Activated CD8-positive, alpha-beta memory T cell treated with anti-CD3 and anti-CD28 coated beads, Interleukin-2, amount 50 U/mL, for 24 hours (primary cell): ENCODE results near the gene MKNK1.

Experiments used
- DNase-seq: peaks from one replicate; pipeline ENCODE4 v3.0.0-alpha.2; 2020; ENCODE audit errors: extremely low read depth

The MKNK1 gene

DNA sequence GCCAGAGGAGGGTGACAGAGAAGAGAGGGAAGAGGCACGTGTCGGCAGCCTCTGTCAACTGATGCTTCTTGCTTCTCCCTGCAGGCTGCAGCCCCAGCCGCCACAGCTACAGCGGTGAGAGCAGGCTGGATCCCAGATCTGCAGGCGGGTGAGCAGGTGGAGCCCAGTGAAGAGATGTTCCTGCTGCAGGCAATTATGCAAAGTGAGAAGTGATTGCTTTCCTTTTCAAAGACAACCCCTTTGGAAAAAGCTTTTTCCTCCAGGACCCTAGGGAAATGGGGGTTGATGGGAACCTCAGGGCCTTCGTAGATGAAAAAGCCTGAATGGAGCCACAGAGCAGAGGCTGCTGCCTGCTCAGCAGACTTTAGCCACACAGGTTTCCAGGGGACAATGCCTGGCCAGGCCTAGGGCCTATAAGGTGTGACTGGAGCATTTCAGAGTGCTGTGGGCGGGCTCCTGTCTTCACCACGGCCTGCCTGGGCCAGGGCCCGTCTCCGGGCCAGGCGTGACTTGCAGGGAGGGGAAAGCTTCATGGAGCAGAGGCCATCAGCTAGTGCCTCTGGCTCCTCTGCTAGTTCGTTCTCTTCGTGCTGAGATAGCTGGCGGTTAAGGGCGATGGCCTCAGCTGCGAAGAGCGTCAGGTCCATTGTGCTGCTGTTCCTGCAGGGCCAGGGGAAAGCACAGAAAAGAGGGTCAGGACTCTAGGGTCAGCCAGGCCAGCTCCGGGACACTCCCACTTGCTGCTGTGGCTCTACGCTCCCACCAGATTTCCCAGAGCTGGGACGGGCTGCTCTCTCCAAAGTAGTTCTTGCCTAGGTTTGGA is 45.7 kb downstream of the MKNK1 start:
- DNase-seq, result no peak

DNA sequence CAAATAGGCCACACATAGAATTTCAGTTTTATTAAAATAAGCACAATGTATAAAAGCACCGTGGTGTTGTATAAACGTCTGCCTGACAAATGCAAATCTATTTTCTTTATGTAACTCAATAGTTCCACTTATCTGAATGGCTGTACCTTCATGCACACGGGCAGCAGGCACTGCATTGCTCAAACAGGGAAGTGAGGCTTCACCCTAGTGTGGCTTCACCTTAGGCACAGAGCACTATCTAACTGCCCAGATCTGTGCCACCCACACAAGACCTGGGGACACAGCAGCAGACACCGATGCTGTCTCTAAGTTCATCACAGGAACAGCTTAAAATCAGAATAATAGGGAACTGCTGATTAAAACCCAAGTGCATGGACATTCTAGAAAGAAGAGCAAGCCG is 46.7 kb downstream of the MKNK1 start:
- DNase-seq, result no peak

DNA sequence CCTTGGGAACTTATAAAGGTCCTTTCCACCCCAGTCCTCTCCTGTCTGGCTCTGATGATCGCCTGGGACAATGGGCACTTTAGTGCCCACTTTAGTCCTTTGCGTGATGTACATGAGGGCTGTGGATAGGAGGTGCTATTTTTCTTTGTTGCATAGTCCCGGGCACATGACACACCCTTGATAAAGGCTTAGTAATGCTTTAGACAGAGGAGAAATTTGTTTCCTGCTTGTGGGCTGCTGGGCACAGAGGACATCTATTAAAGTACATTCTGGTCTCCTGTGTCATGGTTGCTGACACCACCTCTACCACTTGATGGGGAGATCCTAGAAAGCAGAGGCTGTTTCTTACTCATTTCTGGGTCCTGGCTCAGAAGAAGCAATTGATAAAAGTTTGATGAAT is 47.2 kb downstream of the MKNK1 start:
- DNase-seq, result no peak

DNA sequence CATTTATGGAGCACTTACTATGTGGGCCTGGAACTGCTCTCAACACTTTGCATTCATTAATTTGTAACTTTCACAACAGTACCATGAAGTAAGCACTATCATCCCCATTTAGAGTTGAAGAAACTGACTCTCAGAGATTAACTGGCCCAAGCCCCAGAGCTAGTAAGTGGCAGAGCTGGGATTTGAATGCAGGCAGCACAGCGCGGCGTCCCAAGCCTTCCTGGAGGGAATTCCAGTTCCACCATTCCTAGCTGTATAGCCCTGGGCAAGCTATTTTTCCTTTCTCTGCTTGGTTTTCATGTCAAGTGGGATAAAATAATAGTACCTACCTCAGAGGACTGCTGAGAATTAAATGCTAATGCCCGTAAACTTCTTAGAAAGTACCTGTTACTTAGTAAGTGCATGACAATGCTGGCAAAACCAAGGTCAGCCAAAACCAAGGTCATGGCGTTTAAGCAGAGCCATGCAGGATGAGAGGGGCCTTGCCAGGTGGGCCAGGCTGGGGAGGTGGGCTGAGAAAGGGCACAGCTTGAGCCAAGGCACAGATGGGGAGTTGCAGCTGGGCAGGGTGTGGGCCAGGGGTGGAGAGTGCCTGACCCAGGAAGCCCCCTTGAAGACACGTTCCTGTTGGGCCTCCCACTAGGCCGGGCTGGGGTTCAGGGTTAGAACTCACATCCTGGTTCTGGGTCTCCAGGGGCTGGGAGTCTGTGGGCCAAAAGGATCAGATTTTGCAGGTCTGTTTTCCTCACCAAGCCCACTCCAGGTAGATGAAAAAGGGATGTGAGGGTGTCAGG is 48.0 kb downstream of the MKNK1 start:
- DNase-seq, result no peak

GRCh38 chr1:46554597-46555381 is 49.3 kb downstream of the MKNK1 start:
- DNase-seq, result no peak

DNA sequence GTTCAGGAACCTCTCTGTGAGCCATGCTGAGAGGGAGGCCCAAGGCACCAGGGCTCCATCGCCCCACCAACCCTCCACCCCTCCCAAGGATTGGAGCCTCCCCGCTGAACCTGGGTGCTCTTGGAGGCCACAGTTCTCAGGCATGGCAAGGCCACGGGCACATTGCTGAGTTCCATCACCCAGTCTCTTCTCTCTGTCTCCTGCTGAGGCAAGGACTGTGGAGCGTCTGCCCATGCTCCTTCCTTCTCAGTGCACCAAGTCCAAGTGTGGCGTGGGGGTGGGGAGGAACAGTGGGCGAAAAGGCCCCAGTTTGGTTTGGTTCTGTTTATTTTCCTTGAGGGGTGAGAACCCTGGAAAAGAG is 49.9 kb downstream of the MKNK1 start:
- no peak for DNase-seq

DNA sequence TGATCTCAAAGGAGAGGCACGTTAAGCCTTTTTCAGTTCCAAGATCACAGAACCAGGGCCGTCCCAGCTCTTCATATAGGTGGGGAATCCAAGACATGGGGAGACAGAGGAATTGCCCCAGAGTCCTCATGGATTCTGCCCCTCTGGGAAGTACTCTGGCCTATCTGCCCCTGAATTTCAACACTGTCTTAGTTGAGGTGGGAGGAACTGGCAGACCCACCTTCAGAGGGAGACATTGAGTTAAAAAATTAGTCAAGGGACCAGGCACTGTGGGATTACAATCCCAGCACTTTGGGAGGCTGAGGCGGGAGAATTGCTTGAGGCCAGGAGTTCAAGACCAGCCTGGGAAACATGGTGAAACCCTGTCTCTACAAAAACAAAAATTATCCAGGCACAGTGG is 50.6 kb downstream of the MKNK1 start:
- DNase-seq, result no peak

DNA sequence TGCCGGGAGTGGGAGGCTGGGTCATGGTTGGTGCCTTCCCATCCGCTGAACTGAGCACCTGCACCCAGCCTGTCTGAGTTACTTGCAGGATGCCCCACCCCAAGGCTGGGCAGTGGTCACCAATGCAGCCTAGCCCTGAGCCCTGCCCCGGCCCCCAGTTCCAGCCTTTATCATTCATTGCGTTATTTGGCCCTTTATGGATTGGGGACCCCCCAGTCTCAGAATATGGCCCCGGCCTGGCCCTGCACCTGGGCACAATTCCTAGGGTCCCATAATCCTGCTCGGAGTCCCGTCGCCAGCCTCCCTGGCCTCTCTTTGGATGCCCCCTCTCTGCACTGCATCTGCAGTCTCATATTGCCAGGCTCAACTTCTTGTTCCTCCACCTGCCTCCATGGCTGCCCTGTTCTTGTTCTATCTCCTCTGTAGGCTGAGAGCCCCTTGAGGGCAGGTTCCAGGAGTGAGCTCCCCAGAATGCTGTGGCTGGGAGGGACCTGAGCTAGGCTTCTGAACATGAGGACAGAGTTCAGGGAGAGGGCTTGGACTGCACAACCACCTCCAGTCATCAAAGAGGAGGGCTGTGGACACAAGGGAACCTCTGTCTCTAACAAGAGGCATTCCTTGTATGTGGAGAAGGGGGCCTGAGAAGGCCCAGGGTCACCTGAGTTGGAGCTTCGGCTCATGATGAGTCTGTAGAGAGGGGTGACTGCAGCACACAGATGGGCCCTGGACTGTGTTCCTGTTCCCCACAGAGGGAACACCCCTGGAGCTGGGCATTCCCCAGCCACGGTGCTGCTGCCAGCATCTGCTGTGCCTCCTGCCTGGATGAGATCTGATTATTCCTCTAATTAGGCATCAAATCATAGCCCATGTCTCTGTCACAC is 51.5 kb downstream of the MKNK1 start:
- DNase-seq, result no peak

- no peak for DNase-seq
Measured at GRCh38 chr1:46551597-46552095, 52.4 kb downstream of the MKNK1 start, which contains the start of gene KNCN. Gene KNCN, minus strand, starts transcription at chr1:46551647. Its CDS starts 432 bp downstream, at chr1:46551215.

DNA sequence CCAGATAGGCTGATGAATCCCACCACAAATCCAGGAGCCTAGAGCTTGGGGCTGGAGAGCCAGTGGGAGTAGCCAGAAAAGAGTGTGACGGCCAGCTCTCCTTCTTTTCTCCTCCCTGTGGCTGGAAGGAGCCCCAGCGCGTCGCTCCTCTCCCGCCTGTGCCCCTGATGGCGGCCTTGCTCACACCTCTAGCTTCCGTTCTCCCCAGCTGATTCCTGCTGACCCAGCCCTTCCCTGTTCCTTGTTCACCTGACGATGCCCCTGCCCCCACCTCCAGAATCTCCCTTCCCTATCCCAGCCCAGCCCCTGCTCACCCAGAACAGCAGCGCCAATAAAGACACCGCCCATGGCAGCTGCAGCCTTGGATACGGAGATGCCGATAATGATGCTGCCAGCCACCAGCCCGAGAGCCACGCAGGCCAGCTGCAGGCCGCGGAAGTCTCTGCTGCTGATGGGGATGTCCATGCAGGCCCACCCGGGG is 53.3 kb downstream of the MKNK1 start:
- no peak for DNase-seq

DNA sequence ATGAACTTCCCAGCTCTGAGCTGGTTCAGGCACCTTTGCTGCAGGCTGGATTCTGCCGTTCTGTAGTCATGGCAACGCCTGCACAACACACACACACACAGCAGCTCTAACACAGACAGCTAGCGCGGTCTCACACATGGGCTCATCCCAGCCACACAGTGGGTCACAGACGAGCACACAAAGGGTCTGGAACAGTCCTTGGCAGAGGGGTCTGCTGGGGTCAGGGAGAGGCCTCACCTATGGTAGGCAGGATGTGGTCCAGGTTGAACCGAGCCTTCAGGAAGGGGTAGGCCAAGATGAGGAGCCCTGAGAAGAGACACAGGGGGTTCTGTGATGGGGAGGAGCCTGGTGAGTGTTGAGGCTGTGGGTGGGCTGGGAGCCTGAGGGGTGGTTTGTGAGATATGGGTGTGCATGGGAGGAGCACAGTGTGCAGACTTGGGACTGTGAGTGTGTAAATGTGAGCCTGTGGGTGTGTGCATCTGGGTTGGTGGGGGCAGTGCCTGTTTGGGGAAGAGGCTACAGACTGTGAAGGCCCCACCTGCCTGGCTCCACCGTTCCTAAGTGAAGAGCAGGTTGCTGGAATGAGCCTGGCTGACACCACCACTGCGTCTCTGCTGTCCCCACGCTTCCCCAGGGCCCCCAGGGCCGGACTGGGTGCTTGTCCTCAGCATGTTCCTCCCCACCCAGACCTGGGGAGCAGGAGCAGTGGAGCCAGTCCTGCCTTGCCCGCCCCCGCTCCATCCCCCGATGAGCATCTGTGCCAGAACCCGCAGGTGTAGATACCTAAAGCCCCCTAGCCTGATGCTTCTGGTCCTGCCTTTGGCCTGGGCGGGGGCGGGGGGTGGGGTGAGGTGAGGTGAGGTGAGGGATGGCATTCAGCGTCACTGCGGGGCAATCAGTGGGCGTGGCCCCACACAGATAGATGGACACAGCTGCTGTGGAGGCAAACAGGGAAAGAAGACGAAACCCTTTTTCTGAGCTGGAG is 54.1 kb downstream of the MKNK1 start:
- no peak for DNase-seq

- DNase-seq, result no peak
Measured at GRCh38 chr1:46547481-46548383, 56.3 kb downstream of the MKNK1 start.

DNA sequence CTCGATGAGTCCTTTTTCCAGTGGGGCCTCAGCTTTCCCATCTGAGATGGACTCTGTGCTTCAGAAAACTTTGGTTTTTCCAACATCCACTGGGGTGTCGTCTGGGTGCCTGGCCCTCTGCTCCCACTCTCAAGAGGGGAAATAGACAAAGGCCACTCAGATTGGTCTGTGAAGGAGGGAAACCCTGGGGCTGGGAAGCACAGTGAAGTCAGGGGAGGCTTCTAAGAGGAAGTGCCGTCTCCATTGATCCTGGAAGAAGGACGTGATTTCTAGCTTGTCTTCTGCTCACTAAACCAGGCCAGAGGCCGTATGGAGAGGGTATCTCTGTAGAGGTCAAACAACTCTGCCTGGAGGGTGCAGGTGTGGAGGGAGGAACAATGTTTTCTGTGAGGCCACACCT is 57.9 kb downstream of the MKNK1 start:
- no peak for DNase-seq

GRCh38 chr1:46545784-46546183 is 58.3 kb downstream of the MKNK1 start:
- DNase-seq, result no peak

DNA sequence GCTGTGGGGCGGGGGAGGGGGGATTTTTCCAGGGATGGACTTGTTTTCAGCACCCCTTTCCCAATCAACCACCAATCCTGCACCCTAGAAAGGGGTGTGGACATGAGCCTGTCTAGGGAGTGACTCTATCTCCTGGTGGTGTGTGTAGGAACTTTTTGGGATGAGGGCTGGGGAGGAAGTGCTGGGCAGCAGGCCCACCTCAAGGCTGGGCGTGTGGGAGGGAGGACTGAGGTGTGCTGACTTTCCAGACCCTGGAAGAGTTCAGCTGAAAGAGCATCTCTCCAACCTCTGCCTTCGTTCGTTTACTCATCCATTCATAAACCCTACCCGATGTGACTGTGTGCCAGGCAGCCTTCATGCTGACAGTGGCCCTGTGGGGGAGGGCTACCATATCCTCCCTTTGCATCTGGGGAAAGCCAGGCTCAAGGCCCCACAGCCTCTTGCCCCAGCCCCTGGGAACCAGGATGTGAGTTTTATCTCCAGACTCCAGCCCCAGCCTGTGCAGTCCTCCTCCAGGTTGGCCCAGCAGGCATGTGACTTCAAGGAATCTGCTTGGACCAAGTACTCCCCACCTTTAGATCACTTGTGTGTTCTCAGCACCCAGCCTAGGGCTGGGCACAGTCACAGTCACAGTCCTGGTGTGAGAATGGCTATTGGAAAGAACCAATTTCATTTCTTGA is 59.4 kb downstream of the MKNK1 start:
- no peak for DNase-seq

DNA sequence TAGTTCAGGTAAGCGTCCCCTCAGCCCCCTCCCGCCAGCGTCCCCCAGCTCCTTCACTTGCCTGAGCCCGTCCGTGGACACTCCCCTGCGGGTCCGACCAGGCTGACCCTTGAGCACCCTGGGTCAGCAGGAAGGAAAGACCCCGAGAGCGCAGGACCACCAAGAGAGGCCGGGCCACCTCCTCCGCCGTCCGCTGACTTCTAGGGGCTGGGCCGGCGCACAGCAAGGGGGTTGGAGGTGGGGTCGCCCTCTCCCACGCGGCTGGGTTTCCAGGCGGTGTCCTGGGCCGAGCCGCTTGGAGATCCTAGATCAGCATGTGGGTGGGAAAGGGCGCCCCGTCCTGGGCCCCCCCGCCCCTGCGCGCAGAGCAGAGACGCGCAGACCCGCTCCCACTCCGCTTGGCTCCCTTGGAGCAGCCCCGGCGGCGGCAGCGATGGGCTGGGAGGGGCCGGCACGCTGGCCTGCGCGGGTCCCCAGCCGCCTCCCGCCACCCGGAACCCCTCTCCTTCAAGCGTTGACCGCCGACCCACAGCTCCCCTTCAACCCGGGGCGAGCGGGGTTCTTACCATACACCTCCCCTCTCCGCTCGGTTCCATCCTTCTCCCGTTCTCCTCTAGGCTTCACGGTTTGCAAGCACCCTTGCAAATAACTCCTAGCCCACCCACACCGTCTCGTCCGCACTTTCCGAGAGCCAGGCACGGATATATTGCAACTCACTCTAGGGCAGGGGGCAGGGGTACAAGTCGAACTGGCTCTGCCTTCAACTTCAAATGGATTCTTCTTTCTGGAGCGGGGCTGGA is 60.1 kb downstream of the MKNK1 start:
- no peak for DNase-seq

DNA sequence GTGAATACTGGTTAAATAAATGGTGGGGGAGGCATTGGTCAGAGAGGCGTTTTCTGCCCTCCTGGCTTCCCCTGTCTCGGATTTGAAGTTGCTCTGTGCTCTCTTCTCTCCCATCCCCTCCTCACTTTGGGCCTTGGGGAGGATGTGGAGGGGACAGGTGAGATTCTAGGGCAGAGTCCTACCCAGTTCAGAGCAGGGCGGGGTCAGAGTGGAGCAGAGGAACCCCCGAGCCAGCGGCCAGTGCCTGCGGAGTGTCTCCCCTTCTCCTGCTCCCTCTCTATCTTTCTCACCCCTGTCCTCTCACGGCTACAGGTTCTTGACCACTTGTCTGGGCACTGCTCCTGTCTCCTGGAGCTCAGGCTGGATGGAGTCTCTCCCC is 60.7 kb downstream of the MKNK1 start:
- DNase-seq, result no peak
